KOPT-K1 (cell line): Measurements from ENCODE around the gene RBM23.
"Not testable (repeated sequence)": the region's sequence is repeated elsewhere in the genome, so short reads cannot be mapped to it uniquely, and the experiment has no call there.

Experiments used
- H3K27ac ChIP-seq: fragments of 200-600 bp; sonication (generic); 2 replicates; pipeline ENCODE4 v1.5.1; 2016; ENCODE audit warnings: antibody characterized with exemption, mild to moderate bottlenecking, low read depth, low read length; ENCODE audit not compliant: poor library complexity, severe bottlenecking
- H3K36me3 ChIP-seq: fragments of 200-600 bp; sonication (generic); 2 replicates; pipeline ENCODE4 v1.5.1; 2017; ENCODE audit warnings: antibody characterized with exemption, mild to moderate bottlenecking, low read length, moderate library complexity; ENCODE audit not compliant: insufficient read depth
- H3K9me3 ChIP-seq: fragments of 200-600 bp; sonication (generic); 2 replicates; pipeline ENCODE4 v1.5.1; 2017; ENCODE audit warnings: antibody characterized with exemption, low read length, mild to moderate bottlenecking; ENCODE audit not compliant: insufficient read depth, poor library complexity, severe bottlenecking

The RBM23 gene

DNA sequence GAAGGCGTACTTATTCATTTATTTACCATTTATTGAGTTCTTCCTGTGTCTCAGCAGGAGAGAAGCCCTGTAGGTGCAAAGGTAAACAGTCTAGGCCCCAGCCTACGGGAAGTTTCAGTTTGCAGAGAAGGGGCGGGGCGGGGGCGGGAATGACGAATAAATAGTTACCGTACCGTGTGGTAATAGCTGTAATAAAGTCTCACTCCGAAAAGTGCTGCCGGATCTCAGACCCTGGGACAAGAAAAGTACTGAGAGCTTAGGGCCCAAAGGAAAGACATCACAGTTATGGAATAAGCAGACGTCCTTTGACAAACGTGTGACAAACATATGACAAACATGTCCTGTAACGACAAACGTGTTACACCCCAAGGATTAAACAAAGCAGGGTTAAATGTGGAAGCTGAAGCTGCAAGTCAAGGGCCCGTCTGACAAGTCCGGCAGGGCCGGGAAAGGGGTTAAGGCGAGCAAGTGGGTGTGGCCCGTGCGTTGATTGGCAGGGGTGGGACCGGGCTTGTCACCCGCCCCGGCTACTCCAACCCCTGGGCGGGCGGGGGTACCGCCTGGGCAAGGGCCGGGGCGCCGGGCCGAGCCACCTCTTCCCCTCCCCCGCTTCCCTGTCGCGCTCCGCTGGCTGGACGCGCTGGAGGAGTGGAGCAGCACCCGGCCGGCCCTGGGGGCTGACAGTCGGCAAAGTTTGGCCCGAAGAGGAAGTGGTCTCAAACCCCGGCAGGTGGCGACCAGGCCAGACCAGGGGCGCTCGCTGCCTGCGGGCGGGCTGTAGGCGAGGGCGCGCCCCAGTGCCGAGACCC is 47.5 kb downstream of the RBM23 start, which contains the start of gene LRP10:
Gene LRP10 (plus strand): TSS at position 517 of the 809 bp plus-strand sequence. CDS start 564 bp downstream, outside the sequence.
- no peaks in the 10 kb centered on the region for H3K9me3 ChIP-seq
- H3K27ac ChIP-seq: peak within 1 kb of the TSS; percentile 75
- peaks cover 25% of the 10 kb centered on the region; the same call in 1 of the 2 replicates for H3K36me3 ChIP-seq

DNA sequence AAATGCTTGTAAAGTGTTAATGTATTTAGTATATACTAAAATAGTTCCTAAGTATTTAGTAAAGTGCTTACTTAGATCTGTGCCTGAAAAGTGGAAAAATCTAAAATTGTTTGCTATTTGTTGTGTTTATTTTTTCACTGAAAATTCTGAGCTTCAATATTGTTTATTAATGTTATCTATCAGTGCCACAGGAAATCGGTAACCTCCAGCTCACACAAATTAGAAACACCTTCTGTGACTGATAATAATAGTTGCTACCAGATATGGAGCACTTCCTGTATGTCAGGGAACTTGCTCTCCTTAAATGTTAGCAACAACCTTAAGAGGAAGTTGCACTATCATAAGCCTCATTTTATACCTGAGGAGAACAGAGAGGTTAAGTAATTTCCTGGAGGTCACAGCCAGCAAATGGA is 48.1 kb downstream of the RBM23 start:
- peaks cover 19% of the 10 kb centered on the region; the same call in 1 of the 2 replicates for H3K36me3 ChIP-seq
- peak overlapping the region; percentile 75 for H3K27ac ChIP-seq
- no peaks in the 10 kb centered on the region for H3K9me3 ChIP-seq

DNA sequence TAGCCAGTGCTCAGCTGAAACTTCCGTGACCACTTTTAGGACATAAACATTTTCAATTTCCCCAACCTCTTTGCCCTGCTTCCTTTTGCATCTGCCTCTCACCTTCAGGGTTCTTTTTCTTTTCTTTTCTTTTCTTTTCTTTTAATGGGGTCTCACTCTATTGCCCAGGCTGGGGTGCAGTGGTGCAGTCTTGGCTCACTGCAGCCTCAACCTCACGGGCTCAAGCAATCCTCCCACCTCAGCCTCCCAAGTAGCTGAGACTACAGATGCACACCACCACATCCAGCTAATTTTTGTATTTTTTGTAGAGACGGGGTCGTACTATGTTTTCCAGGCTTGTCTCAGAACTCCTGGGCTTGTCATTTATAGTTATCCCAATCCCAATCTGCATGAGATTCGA is 52.1 kb downstream of the RBM23 start:
- Histone ChIP-seq H3K9me3 (no peaks in the 10 kb centered on the region), H3K36me3 (no peaks in the 10 kb centered on the region), H3K27ac (no peak overlapping the region)

DNA sequence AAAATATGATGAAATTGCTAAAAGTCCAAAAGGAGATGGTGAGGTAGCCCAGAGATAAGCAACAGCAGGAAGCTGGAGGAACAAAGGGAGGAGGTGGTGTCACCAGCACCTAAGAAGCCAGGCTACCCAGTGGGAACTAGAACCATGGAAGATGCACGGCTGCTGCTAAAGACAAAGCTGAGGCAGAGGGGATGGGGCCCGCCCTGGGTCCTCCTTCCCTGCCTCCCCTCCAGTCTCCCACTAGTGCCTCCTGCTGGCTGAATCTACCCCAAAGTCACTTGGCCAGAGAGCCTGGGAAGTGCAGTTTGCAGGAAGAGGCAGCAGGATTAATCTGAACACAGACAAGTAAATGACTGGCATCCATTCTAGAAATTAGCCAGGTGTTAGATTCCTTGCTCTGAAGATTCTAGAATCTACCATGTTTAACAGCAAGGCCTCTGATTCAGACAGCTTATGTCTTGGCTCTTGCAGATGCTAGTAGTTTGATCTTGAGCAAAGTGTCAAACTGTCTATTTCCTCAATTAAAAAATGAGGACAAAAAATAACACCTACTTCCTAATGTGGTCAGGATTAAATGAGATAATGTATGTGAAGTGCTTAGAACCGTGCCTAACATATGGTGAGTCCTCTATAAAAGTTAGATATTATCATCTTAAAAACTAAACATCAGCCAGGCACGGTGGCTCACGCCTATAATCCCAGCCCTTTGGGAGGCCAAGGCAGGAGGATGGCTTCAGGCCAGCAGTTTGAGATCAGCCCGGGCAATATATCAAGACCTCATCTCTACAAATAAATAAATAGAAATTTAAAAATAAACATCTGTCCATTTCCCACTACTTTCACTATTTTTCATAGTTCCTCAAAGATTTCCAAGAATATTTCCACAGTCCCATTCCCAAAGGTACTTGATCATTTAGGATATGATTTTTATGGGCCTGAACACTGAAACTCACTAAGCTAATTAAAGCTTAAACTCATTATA is 53.2 kb downstream of the RBM23 start:
- H3K9me3 ChIP-seq: no peaks in the 10 kb centered on the region
- H3K27ac ChIP-seq: no peak overlapping the region
- no peaks in the 10 kb centered on the region for H3K36me3 ChIP-seq

DNA sequence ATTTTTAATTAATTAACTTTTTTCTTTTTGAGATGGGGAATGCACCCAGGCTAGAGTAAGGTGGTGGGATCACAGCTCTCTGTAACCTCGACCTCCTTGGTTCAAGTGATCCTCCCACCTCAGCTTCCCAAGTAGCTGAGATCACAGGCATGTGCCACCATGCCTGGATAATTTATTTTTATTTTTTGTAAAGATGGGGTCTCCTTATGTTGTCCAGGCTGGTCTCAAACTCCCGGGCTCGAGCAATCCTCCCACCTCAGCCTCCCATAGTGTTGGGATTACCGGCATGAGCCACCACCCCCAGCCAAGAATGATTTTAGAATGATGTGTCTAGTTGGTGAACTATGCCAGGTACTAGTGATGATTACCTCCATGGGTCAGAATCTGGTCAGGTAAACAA is 54.0 kb downstream of the RBM23 start:
- Histone ChIP-seq H3K9me3 (no peaks in the 10 kb centered on the region), H3K27ac (no peak overlapping the region), H3K36me3 (no peaks in the 10 kb centered on the region)

DNA sequence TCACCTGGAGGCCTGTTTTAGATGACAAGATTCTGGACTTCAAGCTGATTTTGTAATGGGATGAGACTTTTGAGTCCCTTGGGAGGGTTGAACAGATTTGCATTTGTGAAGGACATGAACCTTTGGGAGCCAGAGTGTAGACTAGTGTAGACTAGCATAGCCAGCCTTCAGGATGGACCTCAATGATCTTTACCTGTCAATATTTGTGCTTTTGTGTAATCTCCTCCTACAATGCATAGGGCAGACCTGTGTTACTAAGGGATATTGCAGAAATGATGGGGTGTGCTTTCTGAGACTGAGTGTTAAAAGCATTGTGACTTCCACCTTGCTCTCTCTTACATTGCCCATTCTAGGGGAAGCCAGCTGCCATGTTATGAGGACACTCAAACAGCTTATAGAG is 57.3 kb downstream of the RBM23 start:
- peaks cover 6% of the 10 kb centered on the region for H3K9me3 ChIP-seq
- no peaks in the 10 kb centered on the region for H3K36me3 ChIP-seq
- no peak overlapping the region for H3K27ac ChIP-seq

DNA sequence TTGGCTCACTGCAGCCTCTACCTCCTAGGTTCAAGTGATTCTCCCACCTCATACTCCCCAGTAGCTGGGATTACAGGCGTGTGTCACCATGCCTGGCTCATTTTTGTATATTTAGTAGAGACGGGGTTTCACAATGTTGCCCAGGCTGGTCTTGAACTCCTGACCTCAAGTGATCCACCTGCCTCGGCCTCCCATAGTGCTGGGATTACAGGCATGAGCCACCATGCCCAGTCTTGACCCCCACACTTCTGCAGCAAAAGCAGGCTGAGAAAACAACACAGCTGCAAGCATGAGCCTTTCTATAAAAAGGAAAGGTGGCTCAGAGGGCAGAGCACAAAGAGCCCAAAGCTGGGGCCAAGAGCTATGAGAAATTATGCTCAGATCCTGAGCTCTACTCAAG is 58.6 kb downstream of the RBM23 start:
- not testable (repeated sequence) for H3K9me3 ChIP-seq, H3K27ac ChIP-seq, H3K36me3 ChIP-seq

DNA sequence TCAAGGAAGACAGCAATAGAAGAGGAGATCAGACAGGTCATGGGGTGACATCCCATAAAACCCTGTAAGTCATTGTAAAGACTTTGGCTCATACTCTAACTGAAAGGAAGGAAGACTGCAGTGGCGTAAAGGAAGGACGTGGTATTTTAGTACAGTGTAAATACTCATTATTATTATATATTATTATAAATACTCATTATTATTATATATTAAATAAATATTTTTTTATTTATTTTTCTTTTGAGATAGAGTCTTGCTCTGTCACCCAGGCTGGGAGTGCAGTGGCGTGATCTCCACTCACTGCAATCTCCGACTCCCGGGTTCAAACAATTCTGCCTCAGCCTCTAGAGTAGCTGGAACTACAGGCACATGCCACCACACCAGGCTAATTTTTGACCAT is 62.5 kb downstream of the RBM23 start:
- Histone ChIP-seq H3K9me3 (peaks cover 6% of the 10 kb centered on the region), H3K27ac (no peak overlapping the region), H3K36me3 (no peaks in the 10 kb centered on the region)

DNA sequence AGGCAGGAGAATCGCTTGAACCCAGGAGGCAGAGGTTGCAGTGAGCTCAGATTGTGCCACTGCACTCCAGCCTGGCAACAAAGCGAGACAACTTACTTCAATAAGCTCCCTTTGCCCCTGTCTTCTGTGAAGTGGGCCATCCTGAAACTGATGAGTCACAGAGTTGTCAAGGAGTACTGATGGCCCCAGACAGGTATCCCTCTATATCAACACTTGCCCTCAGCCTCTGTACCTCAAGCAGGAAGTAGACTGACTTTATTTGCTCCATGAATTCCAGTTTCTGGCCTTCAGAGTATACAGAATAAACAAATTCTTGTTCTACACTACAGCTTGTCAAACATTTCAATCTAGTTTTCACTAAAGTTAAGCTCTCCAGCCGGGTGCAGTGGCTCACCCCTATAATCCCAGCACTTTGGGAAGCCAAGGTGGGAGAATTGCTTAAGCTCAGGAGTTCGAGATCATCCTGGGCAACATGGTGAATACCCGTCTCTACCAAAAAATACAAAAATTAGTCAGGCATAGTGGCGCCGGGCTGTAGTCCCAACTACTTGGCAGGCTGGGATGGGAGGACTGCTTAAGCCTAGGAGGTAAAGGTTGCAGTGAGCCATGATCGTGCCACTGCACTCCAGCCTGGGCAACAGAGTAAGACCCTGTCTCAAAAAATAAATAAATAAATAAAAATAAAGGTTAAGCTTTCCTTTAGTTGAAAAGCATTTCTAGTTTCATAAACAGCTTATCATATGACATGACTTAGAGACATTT is 63.8 kb downstream of the RBM23 start:
- no peak overlapping the region for H3K27ac ChIP-seq
- peaks cover 6% of the 10 kb centered on the region for H3K9me3 ChIP-seq
- H3K36me3 ChIP-seq: no peaks in the 10 kb centered on the region

DNA sequence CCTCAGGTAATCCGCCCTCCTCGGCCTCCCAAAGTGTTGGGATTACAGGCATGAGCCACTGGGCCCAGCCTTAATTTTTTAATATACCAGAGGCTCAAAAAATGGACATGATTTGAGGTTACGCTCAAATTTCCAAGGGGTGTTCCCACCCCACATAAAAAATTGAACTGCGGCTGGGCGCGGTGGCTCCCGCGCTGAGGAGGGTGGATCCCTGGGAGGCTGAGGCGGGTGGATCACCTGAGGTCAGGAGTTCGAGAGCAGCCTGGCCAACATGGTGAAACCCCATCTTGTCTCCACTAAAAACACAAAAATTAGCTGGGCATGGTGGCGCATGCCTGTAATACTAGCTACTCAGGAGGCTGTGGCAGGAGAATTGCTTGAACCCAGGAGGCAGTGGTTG is 64.7 kb downstream of the RBM23 start:
- not testable (repeated sequence) for H3K36me3 ChIP-seq, H3K27ac ChIP-seq, H3K9me3 ChIP-seq

DNA sequence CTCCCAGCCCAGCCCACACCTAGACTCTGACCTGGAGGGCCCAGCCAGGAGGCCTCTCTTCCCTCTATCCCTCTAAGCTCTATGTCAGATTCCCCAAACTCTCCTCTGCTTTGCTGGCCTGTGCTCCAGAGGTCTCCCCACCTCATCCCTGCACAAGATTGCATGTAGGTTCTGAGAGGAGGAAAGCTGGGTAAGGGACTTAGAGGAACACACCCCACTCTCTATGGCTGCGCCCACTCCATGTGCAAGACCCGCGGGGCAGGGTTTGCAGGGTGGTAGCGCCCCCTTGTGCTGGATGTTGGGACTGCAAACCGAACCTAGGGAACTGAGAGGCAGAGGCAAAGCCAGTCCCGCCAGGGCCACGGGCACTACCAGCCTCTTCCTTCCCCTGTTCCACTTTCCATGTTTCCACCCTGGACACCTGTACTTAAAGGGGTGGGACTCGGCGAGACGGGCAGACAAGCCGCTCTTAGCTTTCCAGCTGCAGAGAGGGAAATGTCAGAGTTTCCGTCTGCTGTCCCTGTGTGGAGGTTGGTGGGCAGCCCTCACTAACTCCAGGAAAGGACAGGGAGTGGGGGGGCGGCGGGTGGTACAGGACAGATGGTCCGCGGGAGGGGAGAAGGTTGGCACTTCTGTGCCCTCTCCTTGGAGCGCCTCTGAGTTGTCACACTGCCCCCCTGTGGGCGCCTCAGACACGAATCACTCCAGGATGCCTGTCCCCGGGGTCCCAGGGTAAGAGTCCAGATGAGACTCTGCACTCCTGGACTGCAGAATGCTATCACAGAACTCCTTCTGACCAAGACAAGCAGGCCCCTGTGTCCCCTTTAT is 65.8 kb downstream of the RBM23 start:
- Histone ChIP-seq H3K9me3 (peaks cover 6% of the 10 kb centered on the region), H3K27ac (no peak overlapping the region), H3K36me3 (no peaks in the 10 kb centered on the region)

DNA sequence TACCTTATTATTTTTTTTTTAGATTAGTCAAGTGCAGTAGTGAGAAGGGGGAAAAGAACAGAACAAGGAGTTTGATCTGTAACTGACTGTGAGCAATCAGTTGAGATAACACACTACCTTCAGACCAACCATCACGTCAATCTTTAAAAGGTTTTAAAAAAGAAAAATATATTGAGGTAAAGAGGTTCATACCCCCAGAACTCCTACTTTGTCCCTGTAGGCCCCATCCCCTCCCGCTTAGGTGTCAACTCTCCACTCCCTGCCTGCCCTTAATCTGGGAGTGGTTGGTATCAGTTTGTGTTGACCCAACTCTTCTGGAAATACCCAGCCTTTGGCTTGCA is 66.4 kb downstream of the RBM23 start:
- Histone ChIP-seq H3K27ac (no peak overlapping the region), H3K9me3 (peaks cover 6% of the 10 kb centered on the region), H3K36me3 (no peaks in the 10 kb centered on the region)

DNA sequence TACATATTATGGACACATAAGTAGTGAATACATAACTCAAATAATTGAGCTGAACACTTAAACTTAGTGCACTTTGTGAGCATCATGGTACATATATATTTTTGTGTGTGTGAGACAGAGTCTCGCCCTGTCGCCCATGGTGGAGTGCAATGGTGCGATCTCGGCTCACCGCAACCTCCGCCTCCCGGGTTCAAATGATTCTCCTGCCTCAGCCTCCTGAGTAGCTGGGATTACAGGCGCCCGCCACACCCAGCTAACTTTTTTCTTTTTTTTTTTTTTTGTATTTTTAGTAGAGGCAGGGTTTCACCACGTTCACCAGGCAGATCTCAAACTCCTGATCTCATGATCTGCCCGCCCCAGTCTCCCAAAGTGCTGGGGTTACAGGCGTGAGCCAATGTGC is 66.8 kb downstream of the RBM23 start:
- not testable (repeated sequence) for H3K9me3 ChIP-seq, H3K27ac ChIP-seq, H3K36me3 ChIP-seq
